HL-60 (cell line): Measurements from ENCODE around the gene RPS3.

Experiments used
- POLR2AphosphoS5 ChIP-seq: IDR thresholded peaks from 2 replicates; pipeline ENCODE4 v1.6.1; 2012; ENCODE audit warnings: low read depth
- TF ChIP-seq, protein P1 (sequence below): IDR thresholded peaks from one replicate; pipeline ENCODE4 v1.5.1; 2011; ENCODE audit warnings: low read length, control low read depth, inconsistent platforms; ENCODE audit not compliant: insufficient read depth

DNA sequence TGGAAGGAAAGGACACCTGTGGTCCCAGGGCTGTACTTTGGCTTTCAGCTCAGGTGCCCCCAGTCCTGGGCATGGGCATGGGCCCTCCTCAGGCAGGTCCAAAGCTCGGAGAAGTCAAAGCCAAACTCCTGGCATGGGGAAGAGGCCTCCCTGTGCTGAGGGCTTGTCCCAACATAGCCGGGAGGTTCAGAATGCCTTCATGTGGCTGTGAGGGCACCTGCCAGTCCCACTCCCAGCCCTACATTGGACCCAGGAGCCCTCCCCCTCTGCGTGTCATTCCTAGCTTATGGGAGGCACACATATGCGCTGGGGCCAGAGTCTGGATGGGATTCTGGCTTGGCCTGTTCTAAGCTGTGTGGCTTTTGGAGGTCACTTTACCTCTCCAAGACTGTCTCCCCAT, 34.7 kb downstream of the RPS3 start:
- TF ChIP-seq, protein P1, sequence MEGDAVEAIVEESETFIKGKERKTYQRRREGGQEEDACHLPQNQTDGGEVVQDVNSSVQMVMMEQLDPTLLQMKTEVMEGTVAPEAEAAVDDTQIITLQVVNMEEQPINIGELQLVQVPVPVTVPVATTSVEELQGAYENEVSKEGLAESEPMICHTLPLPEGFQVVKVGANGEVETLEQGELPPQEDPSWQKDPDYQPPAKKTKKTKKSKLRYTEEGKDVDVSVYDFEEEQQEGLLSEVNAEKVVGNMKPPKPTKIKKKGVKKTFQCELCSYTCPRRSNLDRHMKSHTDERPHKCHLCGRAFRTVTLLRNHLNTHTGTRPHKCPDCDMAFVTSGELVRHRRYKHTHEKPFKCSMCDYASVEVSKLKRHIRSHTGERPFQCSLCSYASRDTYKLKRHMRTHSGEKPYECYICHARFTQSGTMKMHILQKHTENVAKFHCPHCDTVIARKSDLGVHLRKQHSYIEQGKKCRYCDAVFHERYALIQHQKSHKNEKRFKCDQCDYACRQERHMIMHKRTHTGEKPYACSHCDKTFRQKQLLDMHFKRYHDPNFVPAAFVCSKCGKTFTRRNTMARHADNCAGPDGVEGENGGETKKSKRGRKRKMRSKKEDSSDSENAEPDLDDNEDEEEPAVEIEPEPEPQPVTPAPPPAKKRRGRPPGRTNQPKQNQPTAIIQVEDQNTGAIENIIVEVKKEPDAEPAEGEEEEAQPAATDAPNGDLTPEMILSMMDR, result no peak
- TF ChIP-seq POLR2AphosphoS5, result no peak
